Panc1 (cell line): ENCODE results near the gene ZNF775.

Experiments used
- CTCF ChIP-seq: fragments of 450-650 bp; IDR thresholded peaks from 2 replicates; pipeline ENCODE4 v1.5.1; 2017; ENCODE audit warnings: mild to moderate bottlenecking
- POLR2AphosphoS5 ChIP-seq: IDR thresholded peaks from 2 replicates; pipeline ENCODE4 v1.6.1; 2012; ENCODE audit warnings: mild to moderate bottlenecking, low read depth, low read length, moderate library complexity

DNA sequence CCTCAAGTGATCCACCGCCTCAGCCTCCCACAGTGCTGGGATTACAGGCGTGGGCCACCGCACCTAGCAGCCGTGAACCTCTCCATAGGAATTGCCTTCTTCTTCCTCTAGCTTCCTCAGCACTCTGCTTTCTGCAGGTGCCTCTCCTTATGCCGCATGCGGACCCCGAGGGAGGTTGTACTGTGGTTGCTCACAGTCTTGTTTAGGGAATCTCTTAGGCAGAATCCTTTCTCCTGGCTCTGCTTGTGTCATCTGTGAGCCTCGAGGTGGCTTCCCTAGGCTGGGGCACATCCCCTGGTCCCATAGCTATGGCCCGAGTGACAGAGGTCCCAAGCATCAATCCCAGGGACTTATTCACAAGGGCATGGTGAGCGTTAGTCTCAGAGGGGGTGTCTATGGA, 38.1 kb downstream of the ZNF775 start:
- TF ChIP-seq CTCF (no peak), POLR2AphosphoS5 (no peak)
